Measurements from ENCODE around the gene ELAVL2.
A peak's percentile ranks its signal among the peaks of the same experiment; 100 is the strongest.

Gene ELAVL2

DNA sequence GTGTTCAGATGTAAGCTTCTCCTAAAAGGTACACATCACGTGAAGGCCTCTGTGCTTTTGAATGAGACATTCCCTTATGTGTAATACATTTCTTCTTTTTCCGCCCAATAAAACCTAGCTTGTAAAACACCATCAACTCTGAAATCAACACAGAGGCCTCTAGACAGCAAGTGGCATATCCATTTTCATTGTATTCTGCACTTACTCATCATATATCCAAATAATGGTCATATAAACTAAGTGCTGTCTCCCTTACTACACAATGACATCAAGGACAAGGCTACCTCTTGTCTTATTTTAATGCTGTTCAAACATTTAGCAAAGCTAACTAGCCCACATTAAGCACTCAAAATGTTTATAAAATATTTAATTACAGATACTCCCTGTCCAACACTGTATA, 108.5 kb downstream of the ELAVL2 start:
- DNase-seq = no peak

DNA sequence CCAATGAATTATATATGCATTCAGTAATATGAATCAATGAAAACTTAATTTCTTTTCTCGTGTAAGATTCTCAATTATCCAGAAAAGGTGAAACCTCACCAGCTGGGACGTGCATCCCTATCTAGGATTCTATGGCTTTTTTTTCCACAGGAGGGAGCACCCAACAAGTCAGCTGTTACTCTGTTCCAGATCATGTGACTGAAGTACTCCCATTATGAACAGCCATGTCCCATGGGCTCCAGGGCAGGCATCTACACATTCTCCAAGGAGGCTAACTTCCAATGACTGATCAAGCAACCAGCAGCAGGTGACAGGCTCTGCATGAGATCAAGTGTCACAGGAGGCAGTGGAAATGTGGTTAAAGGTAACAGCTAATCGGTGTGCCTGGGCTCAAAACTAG, 118.8 kb downstream of the ELAVL2 start:
- no peak for DNase-seq

- no peak for DNase-seq
Observed at GRCh38 chr9:23702311-23702922, 123.6 kb downstream of the ELAVL2 start.

- no peak for DNase-seq
Observed at GRCh38 chr9:23701291-23701690, 124.7 kb downstream of the ELAVL2 start.

GRCh38 chr9:23700359-23700758, 125.7 kb downstream of the ELAVL2 start:
- no peak for DNase-seq

GRCh38 chr9:23698161-23698560, 127.9 kb downstream of the ELAVL2 start:
- no peak for DNase-seq

- DNase-seq = no peak
Observed at GRCh38 chr9:23695572-23695971, 130.5 kb downstream of the ELAVL2 start.

GRCh38 chr9:23693374-23693773, 132.7 kb downstream of the ELAVL2 start:
- no peak for DNase-seq

GRCh38 chr9:23686896-23687295, 139.1 kb downstream of the ELAVL2 start:
- DNase-seq = no peak

- DNase-seq = peak; percentile 0
Observed at GRCh38 chr9:23686257-23686656, 139.8 kb downstream of the ELAVL2 start.

DNA sequence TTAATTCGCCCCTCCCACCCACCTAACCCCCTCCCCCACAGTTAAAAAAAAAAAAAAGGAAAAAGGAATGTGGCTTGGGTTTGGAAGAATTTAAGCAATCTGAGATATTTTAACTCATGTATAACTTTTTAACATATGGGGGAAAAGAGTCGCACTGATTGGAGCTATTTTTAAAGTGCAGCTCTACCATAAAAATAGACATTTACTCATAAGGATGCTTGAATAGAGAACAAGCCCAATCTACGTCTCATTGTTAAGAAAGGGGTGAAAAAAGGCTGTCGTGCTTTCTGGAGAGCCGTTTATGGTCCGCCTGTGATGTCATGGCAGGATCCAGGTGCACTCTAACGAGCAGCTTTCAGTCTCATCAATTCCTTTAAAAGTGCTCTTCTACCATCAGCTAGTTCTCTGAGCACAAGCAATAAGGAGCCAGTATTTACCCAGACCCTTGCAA, 142.4 kb downstream of the ELAVL2 start:
- no peak for DNase-seq

DNA sequence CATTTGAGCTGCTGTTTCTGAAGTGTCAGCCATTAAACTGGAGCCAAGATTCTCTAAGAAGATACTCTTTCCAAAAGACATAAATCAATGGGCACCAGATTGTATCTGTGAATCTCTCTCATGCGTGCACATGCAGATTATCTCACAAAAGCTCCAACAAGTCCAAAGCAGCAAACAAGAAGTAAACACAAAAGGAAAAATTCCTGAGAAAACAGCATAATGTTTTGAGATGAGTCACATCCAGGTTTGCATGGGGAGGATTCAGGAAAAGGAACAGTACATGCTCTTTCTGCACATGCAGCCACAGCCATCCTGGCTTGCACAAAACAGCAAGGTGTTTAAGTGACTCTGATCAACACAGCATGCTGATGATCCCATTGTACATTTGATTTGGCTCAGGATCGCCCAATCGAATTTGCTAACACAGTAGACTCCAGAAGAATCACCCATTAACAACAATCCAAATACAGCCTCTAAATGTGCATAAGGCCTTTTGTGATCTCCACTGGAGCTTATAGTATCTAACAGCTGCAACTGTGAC, 143.1 kb downstream of the ELAVL2 start:
- DNase-seq = no peak

DNA sequence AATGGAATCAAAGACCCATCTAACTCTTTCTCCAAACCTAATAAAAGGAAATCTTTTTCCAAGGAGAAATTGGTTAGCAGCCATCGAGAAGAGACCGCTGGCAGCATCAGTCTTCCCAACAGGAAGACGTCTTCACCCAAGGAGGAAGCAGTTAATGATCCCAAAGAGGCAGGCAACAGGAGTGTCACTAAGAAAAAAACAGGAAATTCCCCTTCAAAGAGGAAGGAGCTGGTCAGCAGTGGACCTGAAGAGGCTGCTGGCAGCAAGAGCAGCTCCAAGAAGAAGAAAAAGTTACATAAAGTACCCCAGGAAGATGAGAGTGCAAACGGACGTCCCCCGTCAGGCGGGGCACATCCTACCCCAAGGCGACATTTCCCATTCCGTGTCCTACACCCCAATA, 143.7 kb downstream of the ELAVL2 start:
- DNase-seq = no peak

GRCh38 chr9:23677446-23677845, 148.6 kb downstream of the ELAVL2 start:
- no peak for DNase-seq

GRCh38 chr9:23674016-23674585, 151.9 kb downstream of the ELAVL2 start:
- DNase-seq = no peak

GRCh38 chr9:23672151-23672550, 153.9 kb downstream of the ELAVL2 start:
- no peak for DNase-seq

- no peak for DNase-seq
Observed at GRCh38 chr9:23669776-23670175, 156.3 kb downstream of the ELAVL2 start.

- no peak for DNase-seq
Observed at GRCh38 chr9:23665635-23666034, 160.4 kb downstream of the ELAVL2 start.

DNA sequence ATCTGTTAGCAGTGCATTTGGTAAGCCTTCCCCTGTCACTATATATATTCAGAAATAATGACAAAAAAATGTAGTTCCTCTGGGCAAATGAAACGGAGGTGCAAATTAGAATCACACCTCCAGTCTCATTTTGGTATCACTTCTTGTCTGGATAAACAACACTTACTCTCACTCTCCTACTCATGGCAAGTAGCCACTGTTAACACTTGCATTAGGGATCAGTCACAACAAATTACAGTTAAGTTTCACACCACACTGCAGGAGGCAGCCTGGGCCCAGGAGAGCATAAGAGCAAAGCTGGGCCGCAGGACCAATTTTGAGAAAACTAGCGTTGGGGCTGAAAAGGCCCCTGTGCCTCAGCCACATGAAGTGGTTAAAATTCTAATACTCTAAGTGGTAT, 161.0 kb downstream of the ELAVL2 start:
- DNase-seq = no peak

- no peak for DNase-seq
Observed at GRCh38 chr9:23663946-23664345, 162.1 kb downstream of the ELAVL2 start.

DNA sequence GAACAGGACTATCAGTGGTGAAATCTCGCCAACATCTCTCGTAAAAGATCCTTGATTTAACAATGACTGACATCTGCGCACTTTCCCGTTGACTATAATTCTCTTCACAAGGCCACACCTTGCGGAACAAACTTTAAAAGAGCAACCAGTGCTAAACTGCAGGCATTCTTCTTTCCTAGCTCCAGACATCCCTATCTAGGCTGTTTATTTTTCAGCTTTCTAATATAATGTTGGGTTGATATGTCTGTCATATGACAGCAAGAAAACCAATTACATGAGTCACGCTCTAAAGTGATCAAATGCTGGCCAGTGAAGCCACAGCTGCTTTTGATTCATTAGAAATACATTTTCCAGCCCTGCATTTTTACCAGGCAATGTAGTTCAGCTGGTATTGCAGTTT, 162.5 kb downstream of the ELAVL2 start:
- DNase-seq = no peak

DNA sequence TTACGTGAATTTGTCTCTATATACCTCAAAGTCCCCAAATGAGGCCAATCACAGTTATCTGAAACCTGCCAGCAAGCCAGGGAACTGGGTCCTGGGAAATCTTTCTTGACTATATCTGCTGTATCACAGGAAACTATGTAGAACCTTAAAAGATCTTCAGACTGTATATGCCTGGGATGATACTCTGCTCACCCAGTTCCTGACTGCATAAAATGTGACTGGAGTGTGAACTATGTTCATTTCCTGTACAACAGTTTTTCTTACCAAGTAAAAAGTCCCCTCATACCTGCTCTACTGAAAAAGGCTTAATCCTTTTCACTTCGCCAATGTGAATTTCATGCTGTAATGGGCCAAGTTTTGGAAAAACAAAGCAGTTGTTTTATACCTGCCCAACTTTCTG, 162.9 kb downstream of the ELAVL2 start:
- DNase-seq = no peak

DNA sequence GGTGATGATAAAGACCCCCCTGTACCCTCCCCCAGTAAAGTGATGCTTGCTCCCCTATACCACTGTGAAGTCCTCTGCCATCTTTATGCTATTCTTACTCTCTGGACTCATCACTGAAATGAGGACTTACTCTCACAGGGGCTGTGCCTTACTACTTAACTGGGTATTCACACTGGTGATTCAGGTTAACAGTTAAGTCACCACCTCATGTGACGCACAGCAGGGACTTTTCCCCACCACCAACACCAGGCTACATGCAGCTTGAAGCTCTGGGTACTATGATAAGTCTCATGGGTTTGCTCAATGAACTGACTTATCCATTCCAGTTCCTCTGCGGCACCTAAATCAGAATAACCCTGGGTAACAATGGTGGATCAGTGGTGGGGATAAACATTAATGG, 163.7 kb downstream of the ELAVL2 start:
- no peak for DNase-seq

DNA sequence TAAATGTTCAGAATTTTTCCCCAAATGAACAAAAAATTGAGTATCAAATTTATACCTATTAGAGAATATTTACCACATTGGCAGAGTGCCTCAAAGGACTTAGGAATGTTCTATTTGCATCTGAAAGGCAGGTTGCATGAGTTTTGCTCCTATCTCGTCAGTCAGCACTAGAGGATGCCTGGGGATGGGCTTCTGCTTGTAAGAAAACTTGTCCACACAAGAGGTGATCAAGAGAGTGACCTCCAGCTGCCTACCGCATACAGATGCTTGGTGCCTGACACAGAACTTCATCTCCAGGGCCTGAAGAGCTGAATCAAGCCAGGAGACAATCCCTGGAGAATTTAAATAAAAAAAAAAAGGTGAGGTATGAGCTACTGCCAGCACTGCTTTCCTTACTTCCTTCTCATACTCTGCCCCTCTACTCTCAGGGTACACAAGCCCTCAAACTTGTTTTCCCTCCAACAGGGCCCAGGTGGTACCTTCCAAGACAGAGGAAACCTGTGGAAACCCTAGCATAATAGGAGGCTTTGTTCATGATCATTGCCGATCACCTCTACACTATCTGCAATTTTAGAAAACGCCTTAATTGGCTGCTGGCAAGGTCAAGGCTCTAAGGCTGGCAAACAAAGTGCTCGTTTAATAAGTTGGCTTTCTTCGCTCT, 166.6 kb downstream of the ELAVL2 start:
- no peak for DNase-seq

All from EL (cell line).